NCI-H2029 (cell line): ENCODE data around the gene RASAL2.
"Not testable (repeated sequence)": the region's sequence is repeated elsewhere in the genome, so short reads cannot be mapped to it uniquely, and the experiment has no call there.

Experiments used
- DNase-seq: peaks from one replicate; lab custom pipeline; 2025; lab: John Stamatoyannopoulos, UW

RASAL2 gene

GRCh38 chr1:178390280-178390679 is 296.4 kb downstream of the RASAL2 start:
- DNase-seq, result not testable (repeated sequence)

DNA sequence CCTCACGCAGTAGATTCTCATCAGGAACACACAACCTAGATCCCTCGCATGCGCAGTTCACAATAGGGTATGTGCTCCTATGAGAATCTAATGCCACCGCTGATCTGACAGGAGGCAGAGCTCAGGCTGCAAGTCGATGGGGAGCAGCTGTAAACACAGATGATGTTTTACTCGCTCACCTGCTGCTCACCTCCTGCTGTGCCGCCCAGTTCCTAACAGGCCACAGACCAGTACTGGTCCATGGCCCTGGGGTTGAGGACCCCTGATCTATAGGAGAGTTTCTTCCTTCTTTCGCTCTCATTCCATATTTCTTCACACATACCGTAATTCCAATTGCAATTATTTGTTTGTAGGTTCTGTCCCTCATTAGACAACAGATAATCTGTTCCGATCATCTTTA is 299.5 kb downstream of the RASAL2 start:
- no peak for DNase-seq

- DNase-seq, result no peak
Measured at GRCh38 chr1:178396789-178397188, 302.9 kb downstream of the RASAL2 start.

DNA sequence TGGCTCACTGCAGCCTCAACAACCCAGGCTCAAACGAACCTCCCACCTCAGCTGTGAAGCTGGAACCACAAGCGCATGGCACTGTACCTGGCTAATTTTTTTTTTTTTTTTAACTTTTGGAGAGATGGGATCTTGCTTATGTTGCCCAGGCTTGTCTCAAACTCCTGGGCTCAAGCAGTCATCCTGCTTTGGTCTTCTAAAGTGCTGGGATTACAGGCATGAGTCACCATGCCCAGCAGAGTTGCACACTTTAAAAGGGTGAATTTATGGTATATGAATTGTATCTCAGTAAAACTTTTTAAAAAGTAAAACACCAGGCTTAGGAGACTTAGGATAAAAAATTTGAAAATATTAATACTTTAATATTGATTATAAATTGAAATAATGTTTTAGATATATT is 303.8 kb downstream of the RASAL2 start:
- no peak for DNase-seq

DNA sequence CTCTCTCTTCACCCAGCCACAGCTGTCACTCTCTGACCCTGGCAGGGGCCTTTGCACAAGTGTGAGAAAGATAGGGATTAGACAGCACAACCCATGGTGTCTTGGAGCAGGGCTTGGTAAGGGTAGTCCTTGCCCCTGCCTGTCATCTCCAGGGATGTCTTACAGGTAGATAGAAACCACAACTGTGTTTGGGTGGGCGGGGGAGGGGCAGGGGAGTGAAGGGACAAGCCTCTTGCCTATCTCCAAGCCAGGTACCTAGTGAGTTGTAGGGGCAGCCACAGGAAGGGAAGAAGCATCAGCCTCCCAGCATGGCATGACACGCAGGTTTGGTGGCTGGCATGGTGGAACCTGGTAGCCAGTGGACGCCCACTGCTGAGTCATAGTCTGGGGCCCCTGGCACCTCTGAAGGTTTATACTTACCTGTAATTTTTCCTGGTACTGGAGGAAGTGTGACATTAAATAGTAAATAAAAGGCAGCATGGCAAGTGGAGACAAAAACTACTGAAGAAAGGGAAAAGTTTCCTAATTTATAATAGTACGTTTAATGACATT is 305.3 kb downstream of the RASAL2 start:
- no peak for DNase-seq

GRCh38 chr1:178405137-178405536 is 311.2 kb downstream of the RASAL2 start:
- no peak for DNase-seq

- DNase-seq, result no peak
Measured at GRCh38 chr1:178407215-178407614, 313.3 kb downstream of the RASAL2 start.

GRCh38 chr1:178407655-178408054 is 313.8 kb downstream of the RASAL2 start:
- DNase-seq, result no peak

DNA sequence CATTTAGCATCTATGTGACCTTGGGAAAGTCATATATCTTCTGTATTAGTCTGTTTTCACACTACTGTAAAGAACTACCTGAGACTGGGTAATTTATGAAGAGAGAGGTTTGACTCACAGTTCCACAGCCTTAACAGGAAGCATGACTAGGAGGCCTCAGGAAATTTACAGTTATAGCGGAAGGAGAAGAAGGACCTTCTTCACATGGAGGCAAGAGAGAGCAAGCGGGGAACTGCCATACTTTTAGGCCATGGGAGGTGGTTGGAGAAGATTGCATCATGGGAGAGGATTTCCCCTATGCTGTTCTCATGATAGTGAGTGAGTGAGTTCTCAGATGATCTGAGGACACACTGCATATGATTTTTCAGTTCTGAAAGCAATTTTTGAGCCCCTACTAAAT is 315.0 kb downstream of the RASAL2 start:
- DNase-seq, result no peak

DNA sequence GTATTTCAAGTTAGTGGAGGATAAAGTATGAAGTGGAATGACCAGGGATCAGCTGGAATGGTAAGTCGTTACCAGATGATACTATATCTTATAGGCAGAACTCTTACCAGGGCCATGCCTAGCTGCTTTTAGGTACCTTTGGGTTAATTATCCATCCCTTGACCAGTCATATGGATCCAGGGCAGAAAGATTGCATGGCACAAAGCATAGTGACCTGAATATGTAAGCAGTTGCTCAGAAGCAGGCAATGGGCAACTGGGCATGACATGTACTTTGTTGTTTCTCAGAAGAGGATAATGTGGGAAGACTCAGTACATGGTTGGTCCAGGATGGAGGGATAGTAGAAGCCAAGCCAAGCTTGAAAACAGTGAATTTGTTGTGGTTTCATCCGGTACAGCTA is 315.6 kb downstream of the RASAL2 start:
- DNase-seq, result no peak

DNA sequence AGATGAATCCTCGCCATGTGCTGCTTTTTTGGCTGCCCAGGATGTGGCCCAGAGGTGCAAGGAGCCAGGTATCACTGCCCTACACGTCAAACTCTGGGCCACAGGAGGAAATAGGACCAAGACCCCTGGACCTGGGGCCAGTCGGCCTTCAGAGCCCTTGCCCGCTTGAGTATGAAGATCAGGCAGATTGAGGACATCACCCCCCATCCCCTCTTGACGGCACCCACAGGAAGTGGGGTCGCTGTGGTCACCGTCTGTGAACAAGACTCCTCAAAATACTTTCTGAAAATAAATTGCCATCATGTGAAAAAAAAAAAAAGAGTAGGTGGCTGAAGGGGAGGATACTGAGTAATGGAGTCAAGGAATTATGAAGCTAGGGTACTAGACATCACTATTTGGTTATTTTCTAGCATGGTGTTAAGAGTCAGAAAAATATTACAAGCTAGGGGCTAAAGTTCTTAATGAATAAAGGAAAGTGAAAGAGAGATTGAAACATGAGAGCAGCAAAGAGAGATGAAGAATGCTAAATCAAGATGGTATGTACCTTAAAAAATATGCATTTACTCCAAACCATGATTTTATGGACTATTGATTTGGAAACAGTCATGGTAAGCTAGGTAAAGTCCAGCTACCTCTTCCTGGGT is 318.0 kb downstream of the RASAL2 start:
- no peak for DNase-seq

DNA sequence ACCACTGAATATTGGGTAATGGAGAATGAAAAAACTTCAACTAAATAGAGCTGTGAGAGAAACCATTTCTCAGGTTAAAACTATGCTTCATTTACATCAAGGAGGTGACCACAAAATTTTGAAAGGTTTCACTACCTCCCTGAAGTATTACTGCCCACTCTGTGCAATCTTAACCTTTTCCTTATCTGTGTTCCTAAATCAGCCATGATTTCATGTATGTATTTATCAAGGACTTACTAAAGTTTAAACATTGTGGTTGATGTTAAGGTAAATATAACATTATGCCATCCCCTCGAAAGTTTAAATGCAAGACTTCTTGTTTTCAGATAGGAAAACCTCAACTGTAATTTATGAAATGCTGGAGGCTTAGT is 318.5 kb downstream of the RASAL2 start:
- DNase-seq, result no peak

DNA sequence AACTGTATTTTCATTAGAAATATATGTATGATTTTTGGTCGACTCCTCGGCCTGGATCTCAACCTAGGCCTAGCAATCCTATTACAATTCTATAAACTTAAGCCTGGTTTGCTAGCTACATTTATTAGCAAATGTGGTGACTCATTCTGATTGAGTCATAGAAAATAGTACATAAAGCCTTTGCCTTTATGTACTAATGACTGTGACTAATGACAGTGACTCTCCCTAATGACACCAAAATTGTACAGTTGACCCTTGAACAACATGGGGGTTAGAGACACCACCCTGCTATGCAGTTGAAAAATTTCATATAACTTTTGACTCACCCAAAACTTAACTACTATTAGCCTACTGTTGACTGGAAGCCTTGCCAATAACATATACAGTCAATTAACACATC is 324.0 kb downstream of the RASAL2 start:
- no peak for DNase-seq

DNA sequence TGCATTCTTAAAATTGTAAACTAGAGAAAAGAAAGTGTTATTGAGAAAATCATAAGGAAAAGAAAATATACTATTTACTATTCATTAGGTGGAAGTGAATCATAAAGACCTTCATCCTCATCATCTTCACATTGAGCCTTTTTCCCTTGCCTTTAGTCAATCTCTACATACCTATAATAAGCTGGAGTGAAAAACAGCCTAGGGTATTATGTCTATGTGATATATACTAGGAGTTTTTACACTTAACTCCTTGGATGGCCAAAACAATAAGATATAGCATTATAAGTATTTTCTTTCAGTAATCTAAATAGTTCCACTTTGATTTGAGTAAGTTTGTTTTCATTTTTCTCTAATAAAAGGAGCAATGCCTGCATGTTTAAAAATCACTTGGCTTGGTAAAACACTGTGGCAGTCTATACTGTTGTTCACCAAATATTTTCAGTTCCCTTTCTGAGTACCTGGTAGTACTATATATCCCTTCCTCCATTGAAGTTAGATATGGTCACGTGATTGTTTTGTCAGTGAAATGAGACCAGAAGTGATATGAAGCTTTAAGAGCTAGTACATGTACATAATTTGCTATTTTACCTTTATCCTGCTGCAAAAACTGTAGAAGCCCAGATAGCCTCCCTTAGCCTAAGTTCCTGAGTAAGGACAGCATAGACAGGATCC is 324.5 kb downstream of the RASAL2 start:
- DNase-seq, result no peak

GRCh38 chr1:178434360-178434759 is 340.5 kb downstream of the RASAL2 start:
- DNase-seq, result no peak

DNA sequence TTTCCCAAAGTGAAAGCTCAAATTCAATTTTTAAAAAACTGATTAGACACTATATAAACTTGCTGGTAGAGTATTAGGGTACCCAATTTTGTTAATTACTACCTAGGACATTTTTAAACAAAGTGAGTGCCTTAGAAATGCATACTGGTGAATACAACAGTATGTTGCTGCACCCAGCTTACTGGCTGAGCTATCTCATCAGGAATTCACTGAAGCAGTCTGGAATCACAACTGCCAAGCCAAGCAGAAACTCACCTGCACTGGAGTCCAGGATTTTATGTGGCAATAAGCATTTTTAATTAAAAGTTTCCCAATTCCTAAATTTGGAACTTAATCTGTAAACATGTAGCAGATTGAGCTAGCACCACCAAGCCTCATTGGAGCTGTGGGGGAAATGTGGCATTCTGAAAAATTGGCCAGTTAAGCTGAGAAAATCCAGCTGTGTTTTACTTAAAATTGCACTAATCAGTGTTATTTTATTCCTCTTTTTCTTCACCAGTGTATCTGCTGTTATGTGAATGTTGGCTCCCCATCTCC is 341.1 kb downstream of the RASAL2 start:
- no peak for DNase-seq

DNA sequence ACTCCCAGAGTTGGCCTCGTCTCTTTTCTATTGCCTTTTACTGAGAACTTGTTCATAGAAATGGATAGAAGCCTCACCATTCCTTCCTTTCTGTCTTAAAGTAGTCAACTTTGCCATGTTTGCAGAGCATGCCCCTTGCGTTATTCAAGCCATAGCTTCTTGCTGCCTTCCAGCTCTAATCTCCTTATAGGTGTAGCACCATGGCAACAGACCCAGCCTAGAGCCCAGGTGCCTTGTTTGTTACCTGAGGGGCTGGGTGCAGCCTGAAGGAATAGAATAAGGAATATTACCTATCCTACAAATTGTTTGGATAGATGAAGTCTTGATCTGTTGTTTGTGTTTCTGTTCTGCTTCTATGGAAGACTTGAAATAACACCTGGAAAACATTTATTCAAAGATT is 343.0 kb downstream of the RASAL2 start:
- DNase-seq, result no peak

DNA sequence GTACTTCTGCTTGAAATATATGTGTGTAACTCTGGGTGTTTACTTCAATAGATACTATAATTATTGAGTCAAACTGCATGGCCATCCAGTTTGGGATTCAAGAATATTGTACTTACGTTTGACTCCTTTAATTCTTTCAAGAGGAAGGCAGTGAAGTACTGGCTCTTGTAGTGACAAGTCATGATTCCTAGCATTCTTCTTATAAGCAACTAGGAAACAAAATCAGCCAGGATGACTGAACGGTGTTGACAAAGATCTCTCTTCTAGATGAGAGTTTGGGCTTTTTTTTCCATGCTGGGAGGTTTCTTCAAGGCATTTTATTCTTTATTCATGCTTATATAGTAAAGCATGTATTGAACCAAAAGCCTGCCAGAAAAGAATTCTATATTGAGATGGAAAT is 344.5 kb downstream of the RASAL2 start:
- no peak for DNase-seq

- no peak for DNase-seq
Measured at GRCh38 chr1:178442925-178443324, 349.0 kb downstream of the RASAL2 start.

GRCh38 chr1:178450871-178451270 is 357.0 kb downstream of the RASAL2 start:
- DNase-seq, result no peak

GRCh38 chr1:178451529-178451928 is 357.6 kb downstream of the RASAL2 start:
- no peak for DNase-seq

GRCh38 chr1:178452013-178452412 is 358.1 kb downstream of the RASAL2 start:
- no peak for DNase-seq

GRCh38 chr1:178456472-178456871 is 362.6 kb downstream of the RASAL2 start:
- DNase-seq, result no peak

DNA sequence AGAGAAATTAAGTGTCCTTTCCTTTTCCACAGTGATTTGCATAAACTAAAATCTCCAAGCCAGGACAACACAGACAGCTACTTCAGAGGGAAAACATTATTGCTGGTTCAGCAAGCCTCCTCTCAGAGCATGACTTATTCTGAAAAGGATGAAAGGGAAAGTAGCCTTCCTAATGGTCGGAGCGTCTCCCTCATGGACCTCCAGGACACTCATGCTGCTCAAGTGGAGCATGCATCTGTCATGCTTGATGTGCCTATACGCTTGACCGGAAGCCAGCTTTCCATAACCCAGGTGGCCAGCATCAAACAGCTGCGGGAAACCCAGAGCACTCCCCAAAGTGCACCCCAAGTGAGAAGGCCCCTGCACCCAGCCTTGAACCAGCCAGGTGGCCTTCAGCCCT is 363.7 kb downstream of the RASAL2 start:
- DNase-seq, result no peak
